Ammon's horn (tissue), 1 donor: ENCODE measurements around the gene BCAM.
"Not testable (repeated sequence)": the region's sequence is repeated elsewhere in the genome, so short reads cannot be mapped to it uniquely, and the experiment has no call there.

Source experiments
- DNase-seq: peaks from one replicate; pipeline ENCODE4 v3.0.0-alpha.2; 2016; ENCODE audit warnings: low spot score

Gene BCAM

GRCh38 chr19:44817725-44818465, 9.0 kb downstream of the BCAM start:
- no peak for DNase-seq

- no peak for DNase-seq
These were observed 9.6 kb downstream of the BCAM start for GRCh38 chr19:44818466-44819031.

GRCh38 chr19:44819246-44819832, 10.4 kb downstream of the BCAM start:
- DNase-seq: no peak

- no peak for DNase-seq
These were observed 12.0 kb downstream of the BCAM start for GRCh38 chr19:44820648-44821609.

GRCh38 chr19:44822177-44822576, 13.3 kb downstream of the BCAM start:
- no peak for DNase-seq

GRCh38 chr19:44822670-44823372, 13.9 kb downstream of the BCAM start:
- no peak for DNase-seq

GRCh38 chr19:44823373-44823698, 14.4 kb downstream of the BCAM start:
- no peak for DNase-seq

GRCh38 chr19:44824761-44825160, 15.9 kb downstream of the BCAM start:
- no peak for DNase-seq

- DNase-seq: not testable (repeated sequence)
These were observed 24.0 kb downstream of the BCAM start for GRCh38 chr19:44832875-44833274.

GRCh38 chr19:44834399-44834798, 25.5 kb downstream of the BCAM start:
- DNase-seq: not testable (repeated sequence)

- DNase-seq: no peak
These were observed 30.4 kb downstream of the BCAM start for GRCh38 chr19:44839276-44839675.

- no peak for DNase-seq
These were observed 31.9 kb downstream of the BCAM start for GRCh38 chr19:44840811-44841210.

- no peak for DNase-seq
These were observed 32.3 kb downstream of the BCAM start for GRCh38 chr19:44841231-44841630.

- DNase-seq: no peak
These were observed 36.3 kb downstream of the BCAM start for GRCh38 chr19:44845286-44845611.

GRCh38 chr19:44845612-44846454, 36.9 kb downstream of the BCAM start, which contains the start of gene NECTIN2:
Gene NECTIN2, plus strand, starts transcription at chr19:44846297. Its CDS starts 229 bp downstream, at chr19:44846526.
- peak; percentile 92 for DNase-seq

GRCh38 chr19:44846455-44847143, 37.7 kb downstream of the BCAM start:
- no peak for DNase-seq

GRCh38 chr19:44847144-44848035, 38.5 kb downstream of the BCAM start:
- DNase-seq: no peak

GRCh38 chr19:44848036-44848811, 39.3 kb downstream of the BCAM start:
- DNase-seq: no peak
